SK-N-SH (cell line): ENCODE measurements around the gene TPSG1. TPM values are rescaled to one million over a fixed set of nuclear protein-coding genes. Genes with fewer than 3 reads are reported as not detected.

Experiments used
- CTCF ChIA-PET: fragments of 300-600, 350-600 bp; formaldehyde crosslinking; extraction: SDS; loops from one replicate; lab custom pipeline; 2021; lab: Yijun Ruan, JAX
- POLR2A ChIA-PET: fragments of 350-600 bp; sonication (Branson Sonifier 250); formaldehyde crosslinking; extraction: SDS; loops from one replicate; lab custom pipeline; 2020; ENCODE audit warnings: antibody characterized with exemption, inconsistent platforms; lab: Yijun Ruan, JAX
- DNase-seq: peaks from one replicate; pipeline ENCODE4 v3.0.0; 2012
- H2AFZ ChIP-seq: fragments of 200-600 bp; sonication (generic); 2 replicates; pipeline ENCODE4 v1.8.1; 2016; ENCODE audit warnings: antibody characterized with exemption, mild to moderate bottlenecking, low read depth
- H3F3A ChIP-seq: fragments of 200-600 bp; sonication (generic); replicated peaks from 2 replicates; pipeline ENCODE3; 2016; ENCODE audit warnings: antibody characterized with exemption, mild to moderate bottlenecking; ENCODE audit not compliant: insufficient read depth
- H3K27ac ChIP-seq, 2 experiments: fragments of 200-500 bp in 1 of 2; fragments of 200-600 bp in 1 of 2; sonication (Bioruptor generic) in 1 of 2; sonication (generic), shearing (Covaris generic) in 1 of 2; 2 replicates each; pipeline versions ENCODE4 v1.5.1 to v1.6.1; 2014 to 2016; ENCODE audit warnings: low read depth in 2 of 2, inconsistent platforms in 1 of 2, low read length in 1 of 2, mild to moderate bottlenecking in 1 of 2, mixed read lengths in 1 of 2
- H3K27me3 ChIP-seq: fragments of 200-600 bp; sonication (generic), shearing (Covaris generic); 2 replicates; pipeline ENCODE4 v1.6.1; 2016; ENCODE audit warnings: mixed run types; ENCODE audit not compliant: insufficient read depth
- H3K36me3 ChIP-seq, 2 experiments: fragments of 200-500 bp in 1 of 2; fragments of 200-600 bp in 1 of 2; sonication (Bioruptor generic) in 1 of 2; sonication (generic) in 1 of 2; replicated peaks in 1 of 2; 2 replicates each; pipeline versions ENCODE3 to v1.5.1; 2014 to 2016; ENCODE audit warnings: low read length in 1 of 2, mild to moderate bottlenecking in 1 of 2; ENCODE audit not compliant: insufficient read depth in 2 of 2, control insufficient read depth in 1 of 2
- H3K4me1 ChIP-seq, 2 experiments: fragments of 200-500 bp in 1 of 2; fragments of 200-600 bp in 1 of 2; sonication (Bioruptor generic) in 1 of 2; sonication (generic), shearing (Covaris generic) in 1 of 2; 2 replicates each; pipeline versions ENCODE4 v1.5.1 to v1.6.1; 2014 to 2016; ENCODE audit warnings: low read depth in 1 of 2, low read length in 1 of 2, mixed run types in 1 of 2; ENCODE audit not compliant: insufficient read depth in 2 of 2, control insufficient read depth in 1 of 2
- H3K4me2 ChIP-seq: fragments of 200-600 bp; sonication (generic), shearing (Covaris generic); 2 replicates; pipeline ENCODE4 v1.6.1; 2017; ENCODE audit warnings: mixed run types
- H3K4me3 ChIP-seq, 2 experiments: fragments of 200-500 bp in 1 of 2; fragments of 200-600 bp in 1 of 2; sonication (Bioruptor generic) in 1 of 2; sonication (generic), shearing (Covaris generic) in 1 of 2; 2 replicates each; pipeline versions ENCODE4 v1.5.1 to v1.8.1; 2014 to 2016; ENCODE audit warnings: low read depth in 2 of 2, inconsistent platforms in 1 of 2, low read length in 1 of 2, mild to moderate bottlenecking in 1 of 2, mixed read lengths in 1 of 2, moderate library complexity in 1 of 2
- H3K79me2 ChIP-seq: fragments of 200-600 bp; sonication (generic); 2 replicates; pipeline ENCODE4 v1.8.1; 2017; ENCODE audit warnings: mild to moderate bottlenecking; ENCODE audit not compliant: insufficient read depth
- H3K9ac ChIP-seq: fragments of 200-600 bp; sonication (generic); 2 replicates; pipeline ENCODE4 v1.6.1; 2017; ENCODE audit warnings: mixed run types
- H3K9me2 ChIP-seq: fragments of 200-600 bp; sonication (generic); 2 replicates; pipeline ENCODE4 v1.6.1; 2017; ENCODE audit warnings: mixed run types
- H3K9me3 ChIP-seq: fragments of 200-600 bp; sonication (generic); 2 replicates; pipeline ENCODE4 v1.6.1; 2017; ENCODE audit warnings: mixed run types, mild to moderate bottlenecking, moderate library complexity
- H4K20me1 ChIP-seq: fragments of 200-600 bp; sonication (generic); 2 replicates; pipeline ENCODE4 v1.6.1; 2017; ENCODE audit warnings: mild to moderate bottlenecking, mixed run types; ENCODE audit not compliant: insufficient read depth
- CTCF ChIP-seq: fragments of 200-600 bp; sonication (generic); IDR thresholded peaks from 2 replicates; pipeline ENCODE4 v1.6.1; 2017; ENCODE audit warnings: antibody characterized with exemption, mild to moderate bottlenecking, moderate library complexity
- ELF1 ChIP-seq: IDR thresholded peaks from 2 replicates; pipeline ENCODE4 v1.4.0; 2012
- EZH2phosphoT487 ChIP-seq: fragments of 200-600 bp; sonication (generic); IDR thresholded peaks from 2 replicates; pipeline ENCODE4 v1.6.1; 2017; ENCODE audit warnings: low read depth, mixed run types, mild to moderate bottlenecking, antibody characterized with exemption, moderate library complexity, borderline replicate concordance
- FOSL2 ChIP-seq: IDR thresholded peaks from 2 replicates; pipeline ENCODE4 v1.4.0; 2012; ENCODE audit warnings: low read depth, mild to moderate bottlenecking, moderate library complexity, borderline replicate concordance
- GATA2 ChIP-seq: sonication (generic); formaldehyde crosslinking; IDR thresholded peaks from 2 replicates; pipeline ENCODE4 v1.5.0; 2020; ENCODE audit warnings: mild to moderate bottlenecking, missing genetic modification reagents
- REST ChIP-seq: IDR thresholded peaks from 2 replicates; pipeline ENCODE4 v1.6.1; 2012; ENCODE audit warnings: mild to moderate bottlenecking, low read depth, low read length, moderate library complexity
- RFX5 ChIP-seq: IDR thresholded peaks from 2 replicates; pipeline ENCODE4 v1.6.1; 2012; ENCODE audit warnings: mild to moderate bottlenecking, improper control_type of control experiment, low read length
- SIN3A ChIP-seq: IDR thresholded peaks from 2 replicates; pipeline ENCODE4 v1.6.1; 2012; ENCODE audit warnings: low read depth, mild to moderate bottlenecking, low read length, moderate library complexity, borderline replicate concordance
- WGBS: methylation state at CpG from one replicate; pipeline ENCODE4 v1.1.6; 2017; ENCODE audit warnings: low lambda C conversion rate; 5-methylcytosine and 5-hydroxymethylcytosine counted together
- polyA plus RNA-seq, 3 experiments: library from polyadenylated mRNA; depleted of rRNA; stranded (reverse); fragments of >200 nt; gene quantifications; 2 replicates each; pipeline ENCODE4 v1.2.3, GENCODE V29; 2012
- TF ChIP-seq, protein P1 (sequence below): IDR thresholded peaks from 2 replicates; pipeline ENCODE4 v1.4.0; 2012; ENCODE audit warnings: low read depth, borderline replicate concordance
- TF ChIP-seq, protein P2 (sequence below): IDR thresholded peaks from 2 replicates; pipeline ENCODE4 v1.4.0; 2012; ENCODE audit warnings: low read depth
- TF ChIP-seq, protein P3 (sequence below): fragments of 150-350 bp; IDR thresholded peaks from 2 replicates; pipeline ENCODE4 v1.6.1; 2017; ENCODE audit warnings: antibody characterized with exemption, low read length, low read depth, borderline replicate concordance

Gene TPSG1
- polyA plus RNA-seq, 1 of the 3 experiments (the other 2 are of a cell fraction), result not detected

GRCh38 chr16:1220841-1221627, 4.0 kb downstream of the TPSG1 start:
- H3K4me2 ChIP-seq, result no peak overlapping the region
- H3K4me1 ChIP-seq, result no peaks in the 10 kb centered on the region
- DNase-seq, result no peak
- no peaks in the 10 kb centered on the region for H3K9me3 ChIP-seq
- no peak overlapping the region for H3K27ac ChIP-seq
- no peaks in the 10 kb centered on the region for H3K36me3 ChIP-seq
- H2AFZ ChIP-seq, result no peak overlapping the region
- H3K9ac ChIP-seq, result no peak overlapping the region
- H3K79me2 ChIP-seq, result no peaks in the 10 kb centered on the region
- peaks cover 83% of the 10 kb centered on the region for H3K27me3 ChIP-seq
- no peaks in the 10 kb centered on the region for H3F3A ChIP-seq
- H3K4me3 ChIP-seq, result no peak overlapping the region
- ChIA-PET CTCF (interaction anchor here (0.6 kb wide), 1 partner anchor 58 kb away, joined by 3 read pairs; no protein-coding TSS in a partner anchor), POLR2A (no interaction called here)
- TF ChIP-seq FOSL2 (no peak), CTCF (no peak), GATA2 (CRISPR knock-in tag) (no peak), REST (no peak), ELF1 (no peak), RFX5 (no peak), EZH2phosphoT487 (no peak), SIN3A (no peak)
- TF ChIP-seq, protein P1, sequence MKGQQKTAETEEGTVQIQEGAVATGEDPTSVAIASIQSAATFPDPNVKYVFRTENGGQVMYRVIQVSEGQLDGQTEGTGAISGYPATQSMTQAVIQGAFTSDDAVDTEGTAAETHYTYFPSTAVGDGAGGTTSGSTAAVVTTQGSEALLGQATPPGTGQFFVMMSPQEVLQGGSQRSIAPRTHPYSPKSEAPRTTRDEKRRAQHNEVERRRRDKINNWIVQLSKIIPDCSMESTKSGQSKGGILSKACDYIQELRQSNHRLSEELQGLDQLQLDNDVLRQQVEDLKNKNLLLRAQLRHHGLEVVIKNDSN, result no peak
- TF ChIP-seq, protein P2, sequence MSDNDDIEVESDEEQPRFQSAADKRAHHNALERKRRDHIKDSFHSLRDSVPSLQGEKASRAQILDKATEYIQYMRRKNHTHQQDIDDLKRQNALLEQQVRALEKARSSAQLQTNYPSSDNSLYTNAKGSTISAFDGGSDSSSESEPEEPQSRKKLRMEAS, result no peak
- TF ChIP-seq, protein P3, sequence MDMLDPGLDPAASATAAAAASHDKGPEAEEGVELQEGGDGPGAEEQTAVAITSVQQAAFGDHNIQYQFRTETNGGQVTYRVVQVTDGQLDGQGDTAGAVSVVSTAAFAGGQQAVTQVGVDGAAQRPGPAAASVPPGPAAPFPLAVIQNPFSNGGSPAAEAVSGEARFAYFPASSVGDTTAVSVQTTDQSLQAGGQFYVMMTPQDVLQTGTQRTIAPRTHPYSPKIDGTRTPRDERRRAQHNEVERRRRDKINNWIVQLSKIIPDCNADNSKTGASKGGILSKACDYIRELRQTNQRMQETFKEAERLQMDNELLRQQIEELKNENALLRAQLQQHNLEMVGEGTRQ, result no peak
- H3K9me2 ChIP-seq, result no peaks in the 10 kb centered on the region
- H4K20me1 ChIP-seq, result 0 out of 2 replicates have a peak, but pooled peaks cover 8% of the 10 kb centered on the region
- 45% methylated on average over 35 of the region's 48 CpGs for WGBS
